Testis (tissue), 3 donors: ENCODE results near the gene SUMO2. TPM values are rescaled to one million over a fixed set of nuclear protein-coding genes. Genes with fewer than 3 reads are reported as not detected.
"Not testable (repeated sequence)": the region's sequence is repeated elsewhere in the genome, so short reads cannot be mapped to it uniquely, and the experiment has no call there.

ENCODE experiments used
- DNase-seq: peaks from one replicate; pipeline ENCODE4 v3.0.0-alpha.2; 2019
- H3K27ac ChIP-seq, 2 donors: fragments of 200-600 bp; sonication (generic); one replicate each; pipeline ENCODE4 v1.5.1; 2019
- H3K27me3 ChIP-seq: fragments of 200-600 bp; sonication (generic); one replicate; pipeline ENCODE4 v1.5.1; 2019
- H3K36me3 ChIP-seq: fragments of 200-600 bp; sonication (generic); one replicate; pipeline ENCODE4 v1.5.1; 2017; ENCODE audit warnings: low read depth; ENCODE audit errors: missing control alignments
- H3K4me1 ChIP-seq: fragments of 200-600 bp; sonication (generic); one replicate; pipeline ENCODE4 v1.5.1; 2019
- H3K4me3 ChIP-seq, 2 donors: fragments of 200-600 bp; sonication (generic); one replicate each; pipeline ENCODE4 v1.5.1; 2017 to 2019
- H3K9me3 ChIP-seq: fragments of 200-600 bp; sonication (generic); one replicate; pipeline ENCODE4 v1.5.1; 2017
- POLR2A ChIP-seq: fragments of 450-650 bp; IDR thresholded peaks from one replicate; pipeline ENCODE4 v1.6.1; 2017; ENCODE audit warnings: antibody characterized with exemption, mild to moderate bottlenecking, moderate library complexity
- WGBS, 2 donors: methylation state at CpG; one replicate each; pipeline ENCODE4 v1.1.5; 2018; 5-methylcytosine and 5-hydroxymethylcytosine counted together
- intact Hi-C: fragments of 100-400 bp; cut with DNase I; formaldehyde crosslinking; loops from one replicate; pipeline ENCODE4 v1.15.1; 2023; ENCODE audit warnings: low total_unique reads
- polyA plus RNA-seq: library from polyadenylated mRNA; stranded (reverse); fragments of 350-450 nt; fragmentation: Illumina TruSeq; extraction: RNeasy Lipid Tissue Mini Kit (QIAGEN cat#74804); gene quantifications from one replicate; pipeline ENCODE4 v1.2.3, GENCODE V29; 2014; ENCODE audit warnings: low read depth, low replicate concordance; ENCODE audit not compliant: insufficient read depth
- total RNA-seq, 2 donors: library from RNA; depleted of rRNA; stranded (reverse); fragments of >200 nt; gene quantifications; one replicate each; pipeline ENCODE4 v1.2.3, GENCODE V29; 2016
- TF ChIP-seq, protein P1 (sequence below), 3 experiments: fragments of 450-650 bp in 2 of 3; fragments of 200-600 bp in 1 of 3; sonication (generic) in 1 of 3; IDR thresholded peaks; one replicate each; pipeline ENCODE4 v1.5.1; 2016 to 2019; ENCODE audit warnings: antibody characterized with exemption in 3 of 3, mild to moderate bottlenecking in 2 of 3, moderate library complexity in 1 of 3

Gene SUMO2
- total and polyA plus RNA-seq, 3 donors from 2014 or later: 92.3 to 484 (median 102) TPM

GRCh38 chr17:75138519-75138918, 44.2 kb downstream of the SUMO2 start:
- no peaks in the 10 kb centered on the region for H3K27me3 ChIP-seq
- H3K27ac ChIP-seq: peak overlapping the region in 1 of 2 donors; percentile 9
- WGBS, 2 donors: 80 to 89% methylated on average over 5 of the region's 5 CpGs
- intact Hi-C loops: no loop called here
- H3K36me3 ChIP-seq: no peaks in the 10 kb centered on the region
- H3K9me3 ChIP-seq: no peaks in the 10 kb centered on the region
- H3K4me3 ChIP-seq: no peak overlapping the region
- peaks cover 24% of the 10 kb centered on the region for H3K4me1 ChIP-seq
- no peak for DNase-seq
- TF ChIP-seq, protein P1, sequence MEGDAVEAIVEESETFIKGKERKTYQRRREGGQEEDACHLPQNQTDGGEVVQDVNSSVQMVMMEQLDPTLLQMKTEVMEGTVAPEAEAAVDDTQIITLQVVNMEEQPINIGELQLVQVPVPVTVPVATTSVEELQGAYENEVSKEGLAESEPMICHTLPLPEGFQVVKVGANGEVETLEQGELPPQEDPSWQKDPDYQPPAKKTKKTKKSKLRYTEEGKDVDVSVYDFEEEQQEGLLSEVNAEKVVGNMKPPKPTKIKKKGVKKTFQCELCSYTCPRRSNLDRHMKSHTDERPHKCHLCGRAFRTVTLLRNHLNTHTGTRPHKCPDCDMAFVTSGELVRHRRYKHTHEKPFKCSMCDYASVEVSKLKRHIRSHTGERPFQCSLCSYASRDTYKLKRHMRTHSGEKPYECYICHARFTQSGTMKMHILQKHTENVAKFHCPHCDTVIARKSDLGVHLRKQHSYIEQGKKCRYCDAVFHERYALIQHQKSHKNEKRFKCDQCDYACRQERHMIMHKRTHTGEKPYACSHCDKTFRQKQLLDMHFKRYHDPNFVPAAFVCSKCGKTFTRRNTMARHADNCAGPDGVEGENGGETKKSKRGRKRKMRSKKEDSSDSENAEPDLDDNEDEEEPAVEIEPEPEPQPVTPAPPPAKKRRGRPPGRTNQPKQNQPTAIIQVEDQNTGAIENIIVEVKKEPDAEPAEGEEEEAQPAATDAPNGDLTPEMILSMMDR (IDR thresholded peaks at IDR 0.05): no peak
- TF ChIP-seq POLR2A: no peak

- H3K4me3 ChIP-seq, intact Hi-C loops, H3K27me3 ChIP-seq, H3K36me3 ChIP-seq, H3K27ac ChIP-seq, DNase-seq, H3K9me3 ChIP-seq: not testable (repeated sequence)
- WGBS, 2 donors: 93 to 94% methylated on average over 9 of the region's 9 CpGs
- peaks cover 24% of the 10 kb centered on the region for H3K4me1 ChIP-seq
These were observed 45.0 kb downstream of the SUMO2 start for GRCh38 chr17:75137762-75138161.

DNA sequence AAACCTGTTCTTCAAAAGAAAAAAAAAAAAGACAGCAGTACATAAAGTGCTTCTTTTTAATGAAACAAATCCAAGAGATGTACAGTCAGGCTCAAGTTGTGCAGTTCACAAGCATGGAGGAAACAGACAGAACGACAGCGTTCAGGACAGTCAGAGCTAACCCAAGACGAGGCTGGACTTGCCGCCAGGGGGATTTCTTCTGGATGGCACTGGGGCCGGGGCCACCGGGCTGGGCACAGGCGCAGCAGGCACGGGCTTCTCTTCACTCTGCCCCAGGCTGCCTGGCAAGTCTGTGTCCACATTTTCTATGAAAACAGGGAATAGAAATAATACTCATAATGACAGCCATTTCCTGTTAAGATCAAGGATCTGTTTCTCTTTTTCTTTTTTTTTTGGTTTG, 46.8 kb downstream of the SUMO2 start:
- H3K36me3 ChIP-seq: no peaks in the 10 kb centered on the region
- peaks cover 33% of the 10 kb centered on the region for H3K4me1 ChIP-seq
- 52 to 62% methylated on average over 8 of the region's 8 CpGs for WGBS, 2 donors
- H3K4me3 ChIP-seq: no peak overlapping the region
- TF ChIP-seq, protein P1 (IDR thresholded peaks at IDR 0.05): no peak
- no peak for TF ChIP-seq POLR2A
- H3K9me3 ChIP-seq: no peaks in the 10 kb centered on the region
- intact Hi-C loops: no loop called here
- H3K27ac ChIP-seq: peak overlapping the region; percentile 53 to 72
- H3K27me3 ChIP-seq: no peaks in the 10 kb centered on the region
- no peak for DNase-seq

DNA sequence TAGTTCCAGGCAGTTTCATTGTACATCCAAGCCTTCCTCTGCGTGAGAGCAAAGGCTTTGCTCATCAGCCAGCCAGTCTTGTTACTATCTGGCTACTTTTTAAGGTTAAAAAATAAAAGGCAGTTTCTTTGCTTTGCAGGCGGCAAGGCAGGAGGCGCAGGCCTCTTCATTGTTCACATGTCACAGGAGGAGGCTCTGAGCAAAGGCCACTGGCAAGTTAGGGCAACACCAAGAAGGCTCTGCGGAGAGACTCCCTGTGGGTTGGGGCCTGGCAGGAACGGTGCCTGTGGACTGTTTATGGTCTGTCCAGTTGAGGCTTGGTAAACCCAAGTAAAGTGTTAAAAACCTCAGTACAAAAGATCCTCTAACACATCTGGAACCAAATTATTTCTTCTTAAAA, 47.3 kb downstream of the SUMO2 start:
- no peak for DNase-seq
- intact Hi-C loops: no loop called here
- Histone ChIP-seq H3K4me1 (peaks cover 30% of the 10 kb centered on the region), H3K27me3 (no peaks in the 10 kb centered on the region), H3K36me3 (no peaks in the 10 kb centered on the region), H3K4me3 (no peak overlapping the region), H3K9me3 (no peaks in the 10 kb centered on the region), H3K27ac (peak overlapping the region; percentile 53 to 72)
- WGBS, 2 donors: 28 to 37% methylated on average over 5 of the region's 5 CpGs
- no peak for TF ChIP-seq POLR2A
- TF ChIP-seq, protein P1 (IDR thresholded peaks at IDR 0.05): no peak

DNA sequence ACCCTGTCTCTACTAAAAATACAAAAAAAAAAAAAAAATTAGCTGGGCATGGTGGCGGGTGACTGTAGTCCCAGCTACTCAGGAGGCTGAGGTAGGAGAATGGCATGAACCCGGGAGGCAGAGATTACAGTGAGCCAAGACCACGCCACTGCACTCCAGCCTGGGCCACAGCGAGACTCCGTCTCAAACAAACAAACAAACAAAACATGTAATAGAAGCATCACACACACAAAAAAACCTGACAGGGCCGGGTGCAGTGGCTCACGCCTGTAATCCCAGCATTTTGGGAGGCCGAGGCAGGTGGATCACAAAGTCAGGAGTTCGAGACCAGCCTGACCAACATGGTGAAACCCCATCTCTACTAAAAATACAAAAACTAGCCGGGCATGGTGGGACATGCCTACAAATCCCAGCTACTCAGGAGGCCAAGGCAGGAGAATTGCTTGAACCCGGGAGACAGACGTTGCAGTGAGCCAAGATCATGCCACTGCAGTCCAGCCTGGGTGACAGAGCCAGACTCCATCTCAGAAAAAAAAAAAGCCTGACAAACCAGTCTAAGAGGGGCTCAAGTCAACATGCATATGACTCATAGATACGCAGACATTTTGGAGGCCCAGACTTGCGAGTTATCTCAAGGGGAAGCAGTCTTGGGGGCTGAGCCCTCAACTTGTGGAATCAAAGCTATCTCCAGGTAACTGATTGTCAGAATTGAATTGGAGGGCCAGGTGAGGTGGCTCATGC, 49.0 kb downstream of the SUMO2 start:
- intact Hi-C loops: not testable (repeated sequence)
- H3K27ac ChIP-seq: peak overlapping the region in 1 of 2 donors; percentile 72

DNA sequence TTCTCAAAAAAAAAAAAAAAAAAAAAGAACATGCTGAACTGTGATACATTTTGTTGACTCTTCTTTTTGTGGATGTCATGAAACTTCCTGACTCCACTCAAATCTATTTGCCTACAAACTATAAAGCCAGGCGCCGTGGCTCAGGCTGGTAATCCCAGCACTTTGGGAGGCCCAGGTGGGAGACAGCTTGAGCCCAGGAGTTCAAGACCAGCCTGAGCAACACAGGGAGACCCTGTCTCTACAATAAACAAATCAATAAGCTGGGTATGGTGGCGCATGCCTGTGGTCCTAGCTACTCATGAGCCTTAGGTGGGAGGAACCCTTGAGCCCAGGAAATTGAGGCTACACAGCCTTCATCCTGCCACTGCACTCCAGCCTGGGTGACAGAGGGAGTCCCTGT, 49.8 kb downstream of the SUMO2 start:
- TF ChIP-seq, protein P1 (IDR thresholded peaks at IDR 0.05): no peak
- TF ChIP-seq POLR2A: no peak
- Histone ChIP-seq H3K9me3 (no peaks in the 10 kb centered on the region), H3K27me3 (no peaks in the 10 kb centered on the region), H3K36me3 (no peaks in the 10 kb centered on the region), H3K4me1 (peaks cover 27% of the 10 kb centered on the region), H3K4me3 (no peak overlapping the region), H3K27ac (no peak overlapping the region)
- no peak for DNase-seq
- intact Hi-C loops: no loop called here
- 75 to 83% methylated on average over 3 of the region's 3 CpGs for WGBS, 2 donors

More for the DNA sequence above, 49.0 kb downstream of the SUMO2 start:
- not testable (repeated sequence) for H3K4me3 ChIP-seq, H3K36me3 ChIP-seq, H3K9me3 ChIP-seq, DNase-seq, H3K27me3 ChIP-seq
- peaks cover 27% of the 10 kb centered on the region for H3K4me1 ChIP-seq
- 89 to 92% methylated on average over 14 of the region's 14 CpGs for WGBS, 2 donors

GRCh38 chr17:75132018-75133000, 50.5 kb downstream of the SUMO2 start:
- Histone ChIP-seq H3K4me3 (peak overlapping the region; percentile 69 to 81), H3K4me1 (peaks cover 27% of the 10 kb centered on the region), H3K27ac (peak overlapping the region; percentile 76 to 87)
- DNase-seq, H3K9me3 ChIP-seq, H3K27me3 ChIP-seq, H3K36me3 ChIP-seq, intact Hi-C loops: not testable (repeated sequence)
- 54 to 66% methylated on average over 37 to 40 of the region's 40 CpGs for WGBS, 2 donors
